HepG2 (cell line): ENCODE data around the gene ODAPH. TPM values are rescaled to one million over a fixed set of nuclear protein-coding genes. Genes with fewer than 3 reads are reported as not detected.

Source experiments
- ATAC-seq: fragments of 200-7000 bp; cut with Tn5 transposase; 3 replicates; pipeline ENCODE4 v1.9.1; 2020; ENCODE audit warnings: mild to moderate bottlenecking, moderate library complexity
- BruUV-seq: library from RNA; stranded (reverse); fragments of 400-500 nt; replicated peaks from 2 replicates; lab custom pipeline; 2021; lab: Mats Ljungman, UMichigan
- CTCF ChIA-PET: fragments of 300-600 bp; formaldehyde crosslinking; extraction: SDS; loops from one replicate; lab custom pipeline; 2021; ENCODE audit warnings: low total read pairs, inconsistent platforms, low intra/inter-chr PET ratio; lab: Yijun Ruan, JAX
- POLR2A ChIA-PET: fragments of 350-600 bp; sonication (Branson Sonifier 250); formaldehyde crosslinking; loops from one replicate; lab custom pipeline; 2020; ENCODE audit warnings: antibody characterized with exemption, inconsistent platforms; lab: Yijun Ruan, JAX
- DNase-seq: peaks from one replicate; pipeline ENCODE4 v3.0.0-alpha.2; 2015; ENCODE audit warnings: low spot score
- FAIRE-seq: peaks from 3 replicates; lab custom pipeline; 2011; peaks lifted over from hg19 to GRCh38; lab: Jason Lieb, UNC
- H2AFZ ChIP-seq: one replicate; pipeline ENCODE4 v1.6.1; 2011; ENCODE audit warnings: low read length, inconsistent platforms
- H3K27ac ChIP-seq: fragments of 300-600 bp; 3 replicates; pipeline ENCODE4 v1.8.0; 2011; ENCODE audit warnings: mixed run types, mild to moderate bottlenecking, mixed read lengths, low read length, inconsistent platforms; ENCODE audit not compliant: insufficient read depth; ENCODE audit errors: extremely low read length
- H3K27me3 ChIP-seq, 2 experiments: fragments of 200-600 bp in 1 of 2; 2 replicates in 1 of 2; 3 replicates in 1 of 2; pipeline versions ENCODE4 v1.6.0 to v1.8.0; 2011; ENCODE audit warnings: low read length in 2 of 2, mild to moderate bottlenecking in 2 of 2, moderate library complexity in 2 of 2, inconsistent platforms in 1 of 2; ENCODE audit not compliant: insufficient read depth in 2 of 2, control insufficient read depth in 1 of 2
- H3K36me3 ChIP-seq, 2 experiments: fragments of 200-600 bp in 1 of 2; replicated peaks in 1 of 2; 2 replicates in 1 of 2; 3 replicates in 1 of 2; pipeline versions ENCODE4 v1.5.1 to v1.8.0; 2011; ENCODE audit warnings: low read length in 2 of 2, inconsistent platforms in 1 of 2; ENCODE audit not compliant: insufficient read depth in 2 of 2, control insufficient read depth in 1 of 2
- H3K4me1 ChIP-seq: 2 replicates; pipeline ENCODE4 v1.5.1; 2012; ENCODE audit warnings: low read length, inconsistent platforms; ENCODE audit not compliant: insufficient read depth
- H3K4me2 ChIP-seq: 2 replicates; pipeline ENCODE4 v1.6.0; 2011; ENCODE audit warnings: low read depth, low read length, inconsistent platforms
- H3K4me3 ChIP-seq, 3 experiments: fragments of 200-600 bp in 1 of 3; sonication (generic), shearing (Covaris generic) in 1 of 3; replicated peaks in 1 of 3; 2 replicates each; pipeline ENCODE4 v1.5.1; 2011 to 2016; ENCODE audit warnings: low read length in 3 of 3, inconsistent platforms in 2 of 3, low read depth in 2 of 3, mild to moderate bottlenecking in 2 of 3, control low read depth in 1 of 3, mixed read lengths in 1 of 3; ENCODE audit not compliant: insufficient read depth in 1 of 3
- H3K79me2 ChIP-seq: one replicate; pipeline ENCODE4 v1.6.1; 2011; ENCODE audit warnings: low read length, inconsistent platforms; ENCODE audit not compliant: insufficient read depth
- H3K9ac ChIP-seq: 2 replicates; pipeline ENCODE4 v1.6.0; 2011; ENCODE audit warnings: mild to moderate bottlenecking, low read depth, low read length, inconsistent platforms; ENCODE audit not compliant: insufficient read depth
- H3K9me3 ChIP-seq: 2 replicates; pipeline ENCODE4 v1.5.1; 2012; ENCODE audit warnings: mild to moderate bottlenecking, low read length
- H4K20me1 ChIP-seq: 2 replicates; pipeline ENCODE4 v1.6.0; 2011; ENCODE audit warnings: inconsistent platforms, mild to moderate bottlenecking, low read length, moderate library complexity; ENCODE audit not compliant: insufficient read depth
- CENPBD1 ChIP-seq: sonication (generic); formaldehyde crosslinking; IDR thresholded peaks from 2 replicates; pipeline ENCODE4 v1.8.0; 2022; ENCODE audit warnings: missing genetic modification reagents, low read depth, mild to moderate bottlenecking, borderline replicate concordance
- ETV5 ChIP-seq: IDR thresholded peaks from 2 replicates; pipeline ENCODE4 v1.6.1; 2018; ENCODE audit warnings: missing biosample characterization, missing genetic modification reagents, inconsistent platforms, borderline replicate concordance
- FUBP1 ChIP-seq: sonication (generic); formaldehyde crosslinking; IDR thresholded peaks from 2 replicates; pipeline ENCODE4 v1.5.1; 2020; ENCODE audit warnings: missing genetic modification reagents, mild to moderate bottlenecking, borderline replicate concordance
- HNRNPUL1 ChIP-seq: fragments of 200-400 bp; formaldehyde crosslinking; IDR thresholded peaks from 2 replicates; pipeline ENCODE4 v1.6.1; 2017; ENCODE audit warnings: low read depth, mild to moderate bottlenecking, low read length, moderate library complexity
- MTA1 ChIP-seq: sonication (generic); formaldehyde crosslinking; IDR thresholded peaks from 2 replicates; pipeline ENCODE4 v1.4.0; 2020; ENCODE audit warnings: missing genetic modification reagents, mild to moderate bottlenecking, borderline replicate concordance
- NFKBIZ ChIP-seq: IDR thresholded peaks from 2 replicates; pipeline ENCODE4 v1.6.1; 2018; ENCODE audit warnings: missing genetic modification reagents, missing compliant biosample characterization
- NPAS2 ChIP-seq: sonication (generic); formaldehyde crosslinking; IDR thresholded peaks from 2 replicates; pipeline ENCODE4 v1.8.0; 2022; ENCODE audit warnings: mild to moderate bottlenecking, missing genetic modification reagents, borderline replicate concordance
- POLR2A ChIP-seq, 2 experiments: IDR thresholded peaks; 2 replicates each; pipeline ENCODE4 v1.6.1; 2011; ENCODE audit warnings: low read depth in 2 of 2, low read length in 2 of 2, mild to moderate bottlenecking in 1 of 2, moderate library complexity in 1 of 2; ENCODE audit not compliant: insufficient read depth in 1 of 2
- SMARCC2 ChIP-seq: fragments of 450-650 bp; IDR thresholded peaks from 2 replicates; pipeline ENCODE4 v1.6.1; 2017; ENCODE audit warnings: antibody characterized with exemption, mild to moderate bottlenecking
- ZBED4 ChIP-seq: sonication (generic); formaldehyde crosslinking; IDR thresholded peaks from 2 replicates; pipeline ENCODE4 v1.4.0; 2020; ENCODE audit warnings: missing genetic modification reagents, borderline replicate concordance
- ZNF10 ChIP-seq: sonication (generic); formaldehyde crosslinking; IDR thresholded peaks from 2 replicates; pipeline ENCODE4 v1.4.0; 2020; ENCODE audit warnings: mild to moderate bottlenecking, low read depth, missing genetic modification reagents, borderline replicate concordance
- ZNF558 ChIP-seq: sonication (generic); formaldehyde crosslinking; IDR thresholded peaks from 2 replicates; pipeline ENCODE4 v1.9.0; 2022; ENCODE audit warnings: mild to moderate bottlenecking, missing genetic modification reagents, borderline replicate concordance
- ZNF724P ChIP-seq: sonication (generic); formaldehyde crosslinking; IDR thresholded peaks from 2 replicates; pipeline ENCODE4 v1.8.0; 2022; ENCODE audit warnings: missing genetic modification reagents, borderline replicate concordance
- ZNF773 ChIP-seq: sonication (generic); formaldehyde crosslinking; IDR thresholded peaks from 2 replicates; pipeline ENCODE4 v1.4.0; 2020; ENCODE audit warnings: missing genetic modification reagents, borderline replicate concordance
- ZNF878 ChIP-seq: sonication (generic); formaldehyde crosslinking; IDR thresholded peaks from 2 replicates; pipeline ENCODE4 v1.8.1; 2023; ENCODE audit warnings: mild to moderate bottlenecking, missing genetic modification reagents, moderate library complexity
- WGBS: methylation state at CpG from one replicate; pipeline ENCODE4 v1.1.6; 2017; ENCODE audit warnings: low lambda C conversion rate; 5-methylcytosine and 5-hydroxymethylcytosine counted together
- in situ Hi-C: cut with HindIII; loops from 2 replicates; pipeline ENCODE4 v1.10.0; 2017; ENCODE audit warnings: low pct_unique_long_range_greater_than_20kb; ENCODE audit not compliant: extremely low pct_ligation_motif_present
- intact Hi-C: fragments of 100-400 bp; cut with micrococcal nuclease; formaldehyde crosslinking; loops from one replicate; pipeline ENCODE4 v1.10.0; 2022; ENCODE audit not compliant: unreplicated experiment
- polyA plus RNA-seq, 8 experiments: library from polyadenylated mRNA; depleted of rRNA in 3 of 8; stranded (reverse) in 7 of 8; unstranded in 1 of 8; fragments of >200 nt; fragmentation: Illumina TruSeq in 4 of 8; extraction: Trizol in 4 of 8; gene quantifications; 2 replicates each; pipeline versions ENCODE4 v1.2.1 to v1.2.3, GENCODE V29; 2011 to 2016; ENCODE audit warnings: low read depth in 4 of 8, missing spikeins in 1 of 8, mixed read lengths in 1 of 8; ENCODE audit not compliant: insufficient read depth in 1 of 8
- total RNA-seq, 5 experiments: library from RNA; depleted of rRNA; stranded (reverse); fragments of >200 nt; fragmentation: Illumina TruSeq; extraction: Trizol; gene quantifications; 2 replicates each; pipeline ENCODE4 v1.2.3, GENCODE V29; 2016; ENCODE audit warnings: low read depth in 1 of 5
- TF ChIP-seq, protein P1 (sequence below): sonication (generic); formaldehyde crosslinking; IDR thresholded peaks from 2 replicates; pipeline ENCODE4 v1.5.0; 2020; ENCODE audit warnings: missing genetic modification reagents

ODAPH gene
- total and polyA plus RNA-seq, 2 of the 13 experiments (the other 11 are each of a cell fraction or from before 2014, with no cell fraction given) = 0.50 TPM; not detected in 1

DNA sequence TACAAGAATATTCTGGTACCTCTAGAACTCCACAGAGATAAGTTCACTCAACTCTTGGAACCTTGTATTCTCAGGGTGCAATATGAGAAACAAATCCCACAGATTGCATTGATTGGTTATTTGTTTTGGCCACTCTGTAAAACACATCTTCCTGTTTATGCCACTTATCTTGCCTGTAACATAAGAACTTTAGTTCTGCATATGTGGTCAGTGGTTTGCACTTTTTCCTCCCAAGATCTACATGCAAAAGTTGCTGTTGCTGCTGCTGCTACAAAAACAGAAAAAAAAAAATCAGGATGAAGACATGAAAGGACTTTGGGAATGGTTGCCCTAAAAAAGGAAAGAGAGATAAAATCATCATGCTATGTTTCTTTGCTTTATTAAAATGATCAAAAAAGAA is 9.6 kb downstream of the ODAPH start (continued):
- TF ChIP-seq ZNF724P (CRISPR knock-in tag) (no peak), SMARCC2 (no peak), NPAS2 (no peak), ETV5 (CRISPR knock-in tag) (no peak), ZNF558 (CRISPR knock-in tag) (no peak), ZNF773 (CRISPR knock-in tag) (no peak), ZNF10 (CRISPR knock-in tag) (no peak), POLR2A (IDR thresholded peaks at IDR 0.05; ENCODE audit: insufficient read depth in 1 of 2, low read depth in 2 of 2, low read length in 2 of 2) (no peak)

- no peak for FAIRE-seq
- no peak for TF ChIP-seq NFKBIZ (CRISPR knock-in tag)
- TF ChIP-seq, protein P1, sequence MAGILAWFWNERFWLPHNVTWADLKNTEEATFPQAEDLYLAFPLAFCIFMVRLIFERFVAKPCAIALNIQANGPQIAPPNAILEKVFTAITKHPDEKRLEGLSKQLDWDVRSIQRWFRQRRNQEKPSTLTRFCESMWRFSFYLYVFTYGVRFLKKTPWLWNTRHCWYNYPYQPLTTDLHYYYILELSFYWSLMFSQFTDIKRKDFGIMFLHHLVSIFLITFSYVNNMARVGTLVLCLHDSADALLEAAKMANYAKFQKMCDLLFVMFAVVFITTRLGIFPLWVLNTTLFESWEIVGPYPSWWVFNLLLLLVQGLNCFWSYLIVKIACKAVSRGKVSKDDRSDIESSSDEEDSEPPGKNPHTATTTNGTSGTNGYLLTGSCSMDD = no peak
- TF ChIP-seq ZBED4 (CRISPR knock-in tag) = no peak
- TF ChIP-seq MTA1 (CRISPR knock-in tag) = no peak
- TF ChIP-seq ZNF878 (CRISPR knock-in tag) = no peak
- TF ChIP-seq FUBP1 = no peak
- no peak for TF ChIP-seq CENPBD1 (CRISPR knock-in tag)
- TF ChIP-seq HNRNPUL1 = no peak
These were observed 11.0 kb downstream of the ODAPH start for GRCh38 chr4:75566911-75567310.

More at GRCh38 chr4:75566911-75567310, 11.0 kb downstream of the ODAPH start:
- Histone ChIP-seq H3K27ac (no peak overlapping the region), H3K4me2 (no peak overlapping the region), H3K36me3 (no peaks in the 10 kb centered on the region), H3K9me3 (no peaks in the 10 kb centered on the region), H3K4me3 (no peak overlapping the region), H3K79me2 (no peaks in the 10 kb centered on the region), H3K4me1 (no peaks in the 10 kb centered on the region), H3K27me3 (peaks cover 1 to 7% of the 10 kb centered on the region in 2 experiments; a peak in 3 of 5 replicates), H2AFZ (no peak overlapping the region), H4K20me1 (no peaks in the 10 kb centered on the region), H3K9ac (no peak overlapping the region)
- in situ Hi-C loops (no loop called here), intact Hi-C loops (no loop called here)
- 37% methylated on average over 1 of the region's 1 CpG for WGBS
- BruUV-seq = no TSS peak
- DNase-seq (no peak), ATAC-seq (no peak)
- ChIA-PET CTCF (no interaction called here), POLR2A (no interaction called here)
